Measurements from ENCODE around the gene FHL2. TPM values are rescaled to one million over a fixed set of nuclear protein-coding genes. Genes with fewer than 3 reads are reported as not detected.

FHL2 gene
- total RNA-seq, 1 experiment from 2014 or later = 45.4 TPM

GRCh38 chr2:105438104-105438929 is 39.5 kb upstream of the FHL2 start:
- Mint-ChIP-seq H3K27ac (ENCODE audit: unreplicated experiment) (no peak overlapping the region), H3K4me3 (ENCODE audit: unreplicated experiment) (no peak overlapping the region), H3K27me3 (ENCODE audit: insufficient read depth, unreplicated experiment) (no peaks in the 10 kb centered on the region), H3K9me3 (ENCODE audit: unreplicated experiment) (no peaks in the 10 kb centered on the region), H3K36me3 (ENCODE audit: insufficient read depth, unreplicated experiment) (no peaks in the 10 kb centered on the region), H3K4me1 (ENCODE audit: low read depth, unreplicated experiment) (no peaks in the 10 kb centered on the region)
- TF ChIP-seq, protein P1, sequence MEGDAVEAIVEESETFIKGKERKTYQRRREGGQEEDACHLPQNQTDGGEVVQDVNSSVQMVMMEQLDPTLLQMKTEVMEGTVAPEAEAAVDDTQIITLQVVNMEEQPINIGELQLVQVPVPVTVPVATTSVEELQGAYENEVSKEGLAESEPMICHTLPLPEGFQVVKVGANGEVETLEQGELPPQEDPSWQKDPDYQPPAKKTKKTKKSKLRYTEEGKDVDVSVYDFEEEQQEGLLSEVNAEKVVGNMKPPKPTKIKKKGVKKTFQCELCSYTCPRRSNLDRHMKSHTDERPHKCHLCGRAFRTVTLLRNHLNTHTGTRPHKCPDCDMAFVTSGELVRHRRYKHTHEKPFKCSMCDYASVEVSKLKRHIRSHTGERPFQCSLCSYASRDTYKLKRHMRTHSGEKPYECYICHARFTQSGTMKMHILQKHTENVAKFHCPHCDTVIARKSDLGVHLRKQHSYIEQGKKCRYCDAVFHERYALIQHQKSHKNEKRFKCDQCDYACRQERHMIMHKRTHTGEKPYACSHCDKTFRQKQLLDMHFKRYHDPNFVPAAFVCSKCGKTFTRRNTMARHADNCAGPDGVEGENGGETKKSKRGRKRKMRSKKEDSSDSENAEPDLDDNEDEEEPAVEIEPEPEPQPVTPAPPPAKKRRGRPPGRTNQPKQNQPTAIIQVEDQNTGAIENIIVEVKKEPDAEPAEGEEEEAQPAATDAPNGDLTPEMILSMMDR (IDR thresholded peaks at IDR 0.05; ENCODE audit: insufficient read depth in 1 of 2, low read depth in 1 of 2, low read length in 1 of 2, severe bottlenecking in 1 of 2, unreplicated experiment in 1 of 2) = no peak
- CTCF ChIA-PET = no interaction called here
- H3K27me3 ChIP-seq (replicated peaks; ENCODE audit: control insufficient read depth, insufficient read depth, low read length) = no peaks in the 10 kb centered on the region
- intact Hi-C loops (cut with micrococcal nuclease; ENCODE audit: unreplicated experiment) = no loop called here
- no peaks in the 10 kb centered on the region for H3K9me3 ChIP-seq
- peak in 1 of 2 experiments; percentile 51 for DNase-seq
- no TSS peak for BruUV-seq (replicated peaks)
- peaks cover 12% of the 10 kb centered on the region for H3K4me1 ChIP-seq
- H3K36me3 ChIP-seq (ENCODE audit: control insufficient read depth, insufficient read depth, low read length) = no peaks in the 10 kb centered on the region
- POLR2A ChIA-PET = no interaction called here
- no peak overlapping the region for H3K4me3 ChIP-seq (ENCODE audit: low read depth, low read length)

- Histone ChIP-seq H3K36me3 (ENCODE audit: control insufficient read depth, insufficient read depth, low read length) (no peaks in the 10 kb centered on the region), H3K4me1 (peaks cover 10% of the 10 kb centered on the region), H3K27me3 (replicated peaks; ENCODE audit: control insufficient read depth, insufficient read depth, low read length) (no peaks in the 10 kb centered on the region), H3K9me3 (no peaks in the 10 kb centered on the region), H3K4me3 (ENCODE audit: low read depth, low read length) (no peak overlapping the region)
- BruUV-seq (replicated peaks) = no TSS peak
- no peak overlapping the region for H3K4me3 Mint-ChIP-seq (ENCODE audit: unreplicated experiment)
- intact Hi-C loops (cut with micrococcal nuclease; ENCODE audit: unreplicated experiment) = no loop called here
- POLR2A ChIA-PET = no interaction called here
- H3K36me3 Mint-ChIP-seq (ENCODE audit: insufficient read depth, unreplicated experiment) = no peaks in the 10 kb centered on the region
- H3K27ac Mint-ChIP-seq (ENCODE audit: unreplicated experiment) = no peak overlapping the region
- CTCF ChIA-PET = no interaction called here
- TF ChIP-seq, protein P1 (IDR thresholded peaks at IDR 0.05; ENCODE audit: insufficient read depth in 1 of 2, low read depth in 1 of 2, low read length in 1 of 2, severe bottlenecking in 1 of 2, unreplicated experiment in 1 of 2) = no peak
- no peaks in the 10 kb centered on the region for H3K27me3 Mint-ChIP-seq (ENCODE audit: insufficient read depth, unreplicated experiment)
- DNase-seq = no peak
- no peaks in the 10 kb centered on the region for H3K9me3 Mint-ChIP-seq (ENCODE audit: unreplicated experiment)
- no peaks in the 10 kb centered on the region for H3K4me1 Mint-ChIP-seq (ENCODE audit: low read depth, unreplicated experiment)
Measured at GRCh38 chr2:105437708-105438103, 38.9 kb upstream of the FHL2 start.

DNA sequence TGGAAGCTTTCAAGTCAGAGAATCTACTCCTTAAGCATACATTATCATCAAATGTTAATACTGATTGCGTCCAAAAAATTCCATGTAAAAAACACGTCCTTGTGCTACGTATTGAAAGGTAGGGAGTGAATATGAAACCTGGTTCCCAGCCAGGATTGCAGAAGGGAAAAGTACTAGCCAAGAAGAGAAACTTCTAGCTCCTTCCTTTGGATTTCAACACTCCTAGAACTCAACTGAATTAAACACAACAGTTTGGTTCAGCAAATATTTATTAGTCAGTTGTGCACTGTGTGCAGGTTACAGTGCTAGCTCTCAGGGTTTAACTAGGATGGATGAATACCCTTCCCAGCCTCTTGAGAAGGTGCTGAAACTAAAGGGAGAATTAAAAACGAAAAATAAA is 33.9 kb upstream of the FHL2 start:
- no TSS peak for BruUV-seq (replicated peaks)
- DNase-seq = no peak
- H3K4me1 Mint-ChIP-seq (ENCODE audit: low read depth, unreplicated experiment) = no peaks in the 10 kb centered on the region
- H3K36me3 Mint-ChIP-seq (ENCODE audit: insufficient read depth, unreplicated experiment) = no peaks in the 10 kb centered on the region
- ChIA-PET CTCF (no interaction called here), POLR2A (no interaction called here)
- no peaks in the 10 kb centered on the region for H3K27me3 Mint-ChIP-seq (ENCODE audit: insufficient read depth, unreplicated experiment)
- no peaks in the 10 kb centered on the region for H3K9me3 Mint-ChIP-seq (ENCODE audit: unreplicated experiment)
- no peaks in the 10 kb centered on the region for H3K9me3 ChIP-seq
- H3K4me3 Mint-ChIP-seq (ENCODE audit: unreplicated experiment) = no peak overlapping the region
- TF ChIP-seq, protein P1 (IDR thresholded peaks at IDR 0.05; ENCODE audit: insufficient read depth in 1 of 2, low read depth in 1 of 2, low read length in 1 of 2, severe bottlenecking in 1 of 2, unreplicated experiment in 1 of 2) = no peak
- no peaks in the 10 kb centered on the region for H3K36me3 ChIP-seq (ENCODE audit: control insufficient read depth, insufficient read depth, low read length)
- no peak overlapping the region for H3K27ac Mint-ChIP-seq (ENCODE audit: unreplicated experiment)
- H3K4me3 ChIP-seq (ENCODE audit: low read depth, low read length) = no peak overlapping the region
- intact Hi-C loops (cut with micrococcal nuclease; ENCODE audit: unreplicated experiment) = no loop called here
- H3K27me3 ChIP-seq (replicated peaks; ENCODE audit: control insufficient read depth, insufficient read depth, low read length) = no peaks in the 10 kb centered on the region
- no peaks in the 10 kb centered on the region for H3K4me1 ChIP-seq

All from Caco-2 (cell line).